ENCODE measurements around the gene FAM199X.

DNA sequence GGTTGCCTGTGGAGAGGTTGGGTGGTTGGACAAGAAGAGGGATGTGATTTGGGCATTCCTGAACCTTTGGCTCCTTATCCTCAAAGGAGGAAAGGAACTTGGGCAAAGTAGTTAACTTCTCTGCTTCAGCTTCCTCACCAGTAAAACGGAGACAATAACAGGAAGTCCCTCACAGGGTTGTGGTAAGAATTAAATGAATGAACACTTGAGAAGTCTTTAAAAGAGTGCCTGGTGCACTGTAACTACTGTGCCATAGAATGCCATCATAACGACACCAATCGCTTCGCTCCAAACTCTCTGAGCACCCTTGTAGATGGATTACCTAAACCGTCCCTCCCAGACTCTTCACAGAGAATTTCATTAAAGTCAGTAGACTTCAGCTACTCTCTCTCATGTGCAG, 43.4 kb upstream of the FAM199X start:
- TF ChIP-seq, protein P1, sequence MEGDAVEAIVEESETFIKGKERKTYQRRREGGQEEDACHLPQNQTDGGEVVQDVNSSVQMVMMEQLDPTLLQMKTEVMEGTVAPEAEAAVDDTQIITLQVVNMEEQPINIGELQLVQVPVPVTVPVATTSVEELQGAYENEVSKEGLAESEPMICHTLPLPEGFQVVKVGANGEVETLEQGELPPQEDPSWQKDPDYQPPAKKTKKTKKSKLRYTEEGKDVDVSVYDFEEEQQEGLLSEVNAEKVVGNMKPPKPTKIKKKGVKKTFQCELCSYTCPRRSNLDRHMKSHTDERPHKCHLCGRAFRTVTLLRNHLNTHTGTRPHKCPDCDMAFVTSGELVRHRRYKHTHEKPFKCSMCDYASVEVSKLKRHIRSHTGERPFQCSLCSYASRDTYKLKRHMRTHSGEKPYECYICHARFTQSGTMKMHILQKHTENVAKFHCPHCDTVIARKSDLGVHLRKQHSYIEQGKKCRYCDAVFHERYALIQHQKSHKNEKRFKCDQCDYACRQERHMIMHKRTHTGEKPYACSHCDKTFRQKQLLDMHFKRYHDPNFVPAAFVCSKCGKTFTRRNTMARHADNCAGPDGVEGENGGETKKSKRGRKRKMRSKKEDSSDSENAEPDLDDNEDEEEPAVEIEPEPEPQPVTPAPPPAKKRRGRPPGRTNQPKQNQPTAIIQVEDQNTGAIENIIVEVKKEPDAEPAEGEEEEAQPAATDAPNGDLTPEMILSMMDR (IDR thresholded peaks at IDR 0.05), result no peak
- no peak for TF ChIP-seq POLR2A (IDR thresholded peaks at IDR 0.05)
- TF ChIP-seq POLR2AphosphoS5 (IDR thresholded peaks at IDR 0.05), result no peak
- no peak for TF ChIP-seq EP300 (IDR thresholded peaks at IDR 0.05; ENCODE audit: low read depth)
